ENCODE measurements around the gene SYNPO.

The SYNPO gene

DNA sequence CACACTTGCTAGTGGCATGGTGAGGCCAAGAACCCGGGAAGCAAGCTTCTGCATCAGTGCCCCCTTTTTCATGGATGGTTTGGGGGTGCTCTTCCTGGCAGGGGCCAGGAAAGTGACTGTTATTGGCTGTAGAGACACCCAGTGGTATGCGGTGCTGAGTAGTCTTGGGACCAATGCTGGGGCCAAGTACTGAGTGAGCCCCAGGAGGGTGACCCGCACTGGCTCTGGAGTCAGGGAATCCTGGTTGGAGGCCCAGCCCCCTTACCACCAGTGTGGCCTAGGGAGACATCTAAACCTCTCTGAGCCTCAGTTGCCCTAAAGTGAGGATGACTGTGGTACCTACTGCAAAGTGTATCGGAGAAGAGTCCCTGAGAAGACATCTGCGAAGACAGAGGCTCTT, 41.2 kb upstream of the SYNPO start:
- H3K9me3 ChIP-seq (ENCODE audit: severe bottlenecking): no peaks in the 10 kb centered on the region
- H3K27me3 ChIP-seq (ENCODE audit: insufficient read depth, poor library complexity, severe bottlenecking): no peaks in the 10 kb centered on the region
- TF ChIP-seq, protein P1, sequence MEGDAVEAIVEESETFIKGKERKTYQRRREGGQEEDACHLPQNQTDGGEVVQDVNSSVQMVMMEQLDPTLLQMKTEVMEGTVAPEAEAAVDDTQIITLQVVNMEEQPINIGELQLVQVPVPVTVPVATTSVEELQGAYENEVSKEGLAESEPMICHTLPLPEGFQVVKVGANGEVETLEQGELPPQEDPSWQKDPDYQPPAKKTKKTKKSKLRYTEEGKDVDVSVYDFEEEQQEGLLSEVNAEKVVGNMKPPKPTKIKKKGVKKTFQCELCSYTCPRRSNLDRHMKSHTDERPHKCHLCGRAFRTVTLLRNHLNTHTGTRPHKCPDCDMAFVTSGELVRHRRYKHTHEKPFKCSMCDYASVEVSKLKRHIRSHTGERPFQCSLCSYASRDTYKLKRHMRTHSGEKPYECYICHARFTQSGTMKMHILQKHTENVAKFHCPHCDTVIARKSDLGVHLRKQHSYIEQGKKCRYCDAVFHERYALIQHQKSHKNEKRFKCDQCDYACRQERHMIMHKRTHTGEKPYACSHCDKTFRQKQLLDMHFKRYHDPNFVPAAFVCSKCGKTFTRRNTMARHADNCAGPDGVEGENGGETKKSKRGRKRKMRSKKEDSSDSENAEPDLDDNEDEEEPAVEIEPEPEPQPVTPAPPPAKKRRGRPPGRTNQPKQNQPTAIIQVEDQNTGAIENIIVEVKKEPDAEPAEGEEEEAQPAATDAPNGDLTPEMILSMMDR (IDR thresholded peaks at IDR 0.05; ENCODE audit: poor library complexity, severe bottlenecking): no peak
- peak overlapping the region; percentile 75 for H3K27ac ChIP-seq (ENCODE audit: poor library complexity, severe bottlenecking)
- H3K36me3 ChIP-seq (ENCODE audit: low read depth): no peaks in the 10 kb centered on the region
- DNase-seq (ENCODE audit: low spot score) (no peak), ATAC-seq (ENCODE audit: low read depth) (peak; percentile 3; the same call in 1 of the 3 replicates)
- no peak overlapping the region for H3K4me3 ChIP-seq (ENCODE audit: severe bottlenecking)
- peaks cover 22% of the 10 kb centered on the region for H3K4me1 ChIP-seq (ENCODE audit: insufficient read depth, poor library complexity, severe bottlenecking)

DNA sequence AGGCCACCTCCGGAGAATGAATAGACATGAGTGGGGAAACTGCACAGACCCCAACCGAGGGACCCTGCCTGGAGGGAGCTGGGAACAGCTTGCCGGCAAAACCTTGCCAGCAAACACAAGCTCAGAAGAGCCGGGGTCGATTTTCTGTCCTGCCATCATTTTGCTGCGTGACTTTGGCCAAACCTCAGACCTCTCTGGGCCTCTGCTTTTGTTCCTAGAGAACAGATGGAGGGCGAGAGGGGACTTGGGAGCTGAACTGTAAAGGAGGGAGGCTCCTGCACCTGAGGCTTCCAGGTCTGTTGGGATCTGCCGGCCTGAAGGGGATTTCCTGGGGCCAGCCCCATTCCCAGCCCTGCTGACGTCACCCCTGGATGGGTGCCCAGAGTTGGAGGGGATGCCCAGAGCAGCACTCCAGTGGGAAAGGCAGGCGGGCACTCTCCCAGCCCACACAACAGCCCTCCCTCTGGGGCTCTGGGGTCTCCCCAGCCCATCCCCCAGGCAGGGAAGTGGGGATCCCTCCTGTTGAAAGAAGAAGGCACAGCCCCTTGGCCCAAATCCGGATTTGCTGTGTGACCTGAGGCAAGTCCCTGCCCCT, 40.4 kb upstream of the SYNPO start:
- TF ChIP-seq, protein P1 (IDR thresholded peaks at IDR 0.05; ENCODE audit: poor library complexity, severe bottlenecking): no peak
- DNase-seq (ENCODE audit: low spot score) (peak; percentile 97), ATAC-seq (ENCODE audit: low read depth) (peak; percentile 84)
- Histone ChIP-seq H3K9me3 (ENCODE audit: severe bottlenecking) (no peaks in the 10 kb centered on the region), H3K4me3 (ENCODE audit: severe bottlenecking) (no peak overlapping the region), H3K36me3 (ENCODE audit: low read depth) (no peaks in the 10 kb centered on the region), H3K27me3 (ENCODE audit: insufficient read depth, poor library complexity, severe bottlenecking) (no peaks in the 10 kb centered on the region), H3K27ac (ENCODE audit: poor library complexity, severe bottlenecking) (peak overlapping the region; percentile 75), H3K4me1 (ENCODE audit: insufficient read depth, poor library complexity, severe bottlenecking) (peaks cover 22% of the 10 kb centered on the region)

DNA sequence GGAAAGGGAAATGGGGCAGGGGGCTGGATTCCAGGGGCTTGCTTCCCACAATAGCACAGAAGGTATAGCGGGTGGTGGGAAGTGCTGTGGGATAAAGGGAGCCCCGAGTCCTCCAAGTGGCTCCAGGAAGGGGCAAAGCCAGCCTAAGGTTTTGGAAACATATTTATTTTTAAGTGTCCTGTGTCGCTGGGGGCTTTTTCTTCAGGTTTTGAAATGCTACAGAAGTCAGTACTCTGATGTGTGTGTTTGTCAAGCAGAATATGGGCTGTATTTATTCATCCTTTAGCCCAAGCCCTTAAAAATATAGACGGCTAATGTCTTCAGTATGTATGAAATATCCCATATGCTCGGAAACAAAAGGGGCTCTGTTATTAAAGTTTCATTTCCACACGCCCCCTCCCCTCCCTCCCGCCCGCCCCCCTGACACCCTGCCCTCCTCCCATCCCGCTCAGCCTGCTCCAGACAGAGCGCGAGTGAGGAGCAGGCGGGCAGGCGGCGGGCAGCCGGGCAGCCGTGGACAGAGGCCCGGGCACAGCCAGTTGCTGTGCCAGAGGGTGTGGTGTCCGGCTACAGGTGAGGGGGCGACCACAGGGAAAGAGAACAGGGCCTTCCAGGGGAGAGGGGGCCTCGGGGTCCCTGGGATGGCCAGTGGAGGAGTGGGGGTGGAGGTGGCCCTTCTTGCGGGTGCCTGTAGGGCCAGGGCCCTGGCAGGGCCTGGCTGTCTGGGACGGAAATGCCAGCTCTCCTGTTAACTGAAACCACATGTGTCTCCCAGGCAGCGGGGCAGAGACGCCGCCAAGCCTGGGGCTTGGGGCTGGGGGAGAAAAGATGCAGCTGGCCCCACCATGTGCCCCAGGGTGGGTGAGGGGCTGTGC, 39.6 kb upstream of the SYNPO start:
- Histone ChIP-seq H3K36me3 (ENCODE audit: low read depth) (no peaks in the 10 kb centered on the region), H3K4me3 (ENCODE audit: severe bottlenecking) (no peak overlapping the region), H3K27ac (ENCODE audit: poor library complexity, severe bottlenecking) (peak overlapping the region; percentile 75), H3K9me3 (ENCODE audit: severe bottlenecking) (no peaks in the 10 kb centered on the region), H3K4me1 (ENCODE audit: insufficient read depth, poor library complexity, severe bottlenecking) (peaks cover 22% of the 10 kb centered on the region), H3K27me3 (ENCODE audit: insufficient read depth, poor library complexity, severe bottlenecking) (no peaks in the 10 kb centered on the region)
- DNase-seq (ENCODE audit: low spot score): no peak
- no peak for ATAC-seq (ENCODE audit: low read depth)
- TF ChIP-seq, protein P1 (IDR thresholded peaks at IDR 0.05; ENCODE audit: poor library complexity, severe bottlenecking): no peak

DNA sequence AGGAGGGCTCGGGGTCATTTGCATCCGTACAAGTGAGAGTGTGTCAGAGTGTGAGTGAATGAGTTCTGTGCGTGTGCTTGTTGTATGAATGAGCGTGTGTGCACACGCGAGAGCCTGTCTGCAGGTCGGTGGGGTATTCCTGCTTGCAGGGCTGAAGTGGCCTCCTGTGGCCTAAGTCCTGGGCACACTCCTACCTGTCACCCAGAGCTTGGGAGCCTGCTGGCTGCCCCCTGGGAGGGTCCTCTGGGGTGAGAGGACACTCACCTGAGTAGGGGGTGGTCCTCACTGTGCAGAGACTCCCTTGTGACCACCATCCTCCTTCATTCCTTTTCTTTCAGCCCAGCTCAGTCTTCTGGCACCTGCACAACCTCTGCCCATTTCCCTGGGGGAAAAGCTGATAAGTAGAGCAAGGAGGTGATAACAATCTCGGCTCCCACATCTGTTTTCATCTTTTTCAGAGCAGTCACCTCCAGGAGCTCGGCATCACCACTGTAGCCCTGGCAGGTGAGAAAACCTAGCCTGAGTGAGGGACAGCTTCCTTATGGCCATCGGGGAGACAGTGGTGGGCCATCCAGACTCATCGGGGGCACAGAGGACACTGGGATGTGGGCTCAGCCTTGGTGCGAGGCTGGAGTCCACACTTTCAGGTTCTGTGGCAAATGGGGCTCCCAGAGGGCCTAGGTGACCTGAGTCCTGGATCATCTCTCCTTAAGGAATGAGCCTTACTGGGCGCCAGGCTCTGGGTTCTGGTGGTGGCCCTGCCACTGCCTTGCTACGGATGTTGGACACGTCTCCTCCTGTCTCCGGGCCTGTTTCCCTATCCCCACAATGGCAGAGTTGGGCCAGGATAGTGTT, 38.7 kb upstream of the SYNPO start:
- DNase-seq (ENCODE audit: low spot score): no peak

More for the DNA sequence above, 38.7 kb upstream of the SYNPO start:
- Histone ChIP-seq H3K27me3 (ENCODE audit: insufficient read depth, poor library complexity, severe bottlenecking) (no peaks in the 10 kb centered on the region), H3K9me3 (ENCODE audit: severe bottlenecking) (no peaks in the 10 kb centered on the region), H3K27ac (ENCODE audit: poor library complexity, severe bottlenecking) (peak overlapping the region; percentile 75), H3K4me3 (ENCODE audit: severe bottlenecking) (no peak overlapping the region), H3K36me3 (ENCODE audit: low read depth) (no peaks in the 10 kb centered on the region), H3K4me1 (ENCODE audit: insufficient read depth, poor library complexity, severe bottlenecking) (peaks cover 22% of the 10 kb centered on the region)
- ATAC-seq (ENCODE audit: low read depth): no peak
- TF ChIP-seq, protein P1 (IDR thresholded peaks at IDR 0.05; ENCODE audit: poor library complexity, severe bottlenecking): no peak

All from RWPE2 (cell line).